Cardiac fibroblast (primary cell): ENCODE data around the gene CCDC93.

Experiments used
- DNase-seq, 2 donors: peaks; one replicate each; pipeline versions ENCODE4 v3.0.0 to v3.0.0-alpha.2; 2010; ENCODE audit warnings: low read depth in 2 of 2
- H3K4me3 ChIP-seq, 2 donors: replicated peaks in 1 of 2; 1 replicate in 1 of 2; 2 replicates in 1 of 2; pipeline ENCODE4 v1.5.1; 2011; ENCODE audit warnings: low read depth in 2 of 2, low read length in 2 of 2, mild to moderate bottlenecking in 2 of 2, moderate library complexity in 1 of 2
- CTCF ChIP-seq: IDR thresholded peaks from one replicate; pipeline ENCODE4 v1.5.1; 2011; ENCODE audit warnings: low read depth, mild to moderate bottlenecking, low read length, inconsistent platforms

The CCDC93 gene

GRCh38 chr2:118051826-118052358 is 38.0 kb upstream of the CCDC93 start:
- TF ChIP-seq CTCF: no peak
- H3K4me3 ChIP-seq: no peak overlapping the region
- no peak for DNase-seq

GRCh38 chr2:118050974-118051373 is 37.1 kb upstream of the CCDC93 start:
- no peak overlapping the region for H3K4me3 ChIP-seq
- no peak for TF ChIP-seq CTCF
- no peak for DNase-seq

GRCh38 chr2:118050386-118050785 is 36.5 kb upstream of the CCDC93 start:
- no peak for DNase-seq
- TF ChIP-seq CTCF: no peak
- H3K4me3 ChIP-seq: no peak overlapping the region

GRCh38 chr2:118049816-118050140 is 35.9 kb upstream of the CCDC93 start:
- TF ChIP-seq CTCF: no peak
- no peak overlapping the region for H3K4me3 ChIP-seq
- DNase-seq: no peak

- DNase-seq: no peak
- TF ChIP-seq CTCF: no peak
- H3K4me3 ChIP-seq: no peak overlapping the region
Measured at GRCh38 chr2:118049140-118049815, 35.4 kb upstream of the CCDC93 start.

GRCh38 chr2:118048401-118048800 is 34.5 kb upstream of the CCDC93 start:
- no peak for TF ChIP-seq CTCF
- H3K4me3 ChIP-seq: no peak overlapping the region
- DNase-seq: peak in 1 of 2 donors; percentile 3

- DNase-seq: peak; percentile 42 to 62
- no peak for TF ChIP-seq CTCF
- H3K4me3 ChIP-seq: no peak overlapping the region
Measured at GRCh38 chr2:118047380-118047826, 33.5 kb upstream of the CCDC93 start.
